Neuronal stem cell (in vitro differentiated cells): ENCODE measurements around the gene COMMD7.
"Not testable (repeated sequence)": the region's sequence is repeated elsewhere in the genome, so short reads cannot be mapped to it uniquely, and the experiment has no call there.

Experiments used
- DNase-seq: peaks from one replicate; pipeline ENCODE4 v3.0.0-alpha.2; 2013; ENCODE audit warnings: low spot score
- H2AFZ ChIP-seq: one replicate; pipeline ENCODE4 v1.6.1; 2013; ENCODE audit warnings: mild to moderate bottlenecking, low read length, inconsistent platforms
- H2AK5ac ChIP-seq: 2 replicates; pipeline ENCODE4 v1.6.1; 2013; ENCODE audit warnings: low read depth, mild to moderate bottlenecking, inconsistent platforms, low read length, moderate library complexity, mixed read lengths
- H2BK120ac ChIP-seq: 2 replicates; pipeline ENCODE4 v1.6.1; 2013; ENCODE audit warnings: low read depth, mild to moderate bottlenecking, inconsistent platforms, low read length, moderate library complexity, mixed read lengths
- H2BK12ac ChIP-seq: one replicate; pipeline ENCODE4 v1.6.1; 2013; ENCODE audit warnings: low read length, inconsistent platforms
- H2BK15ac ChIP-seq: 2 replicates; pipeline ENCODE4 v1.6.1; 2013; ENCODE audit warnings: mild to moderate bottlenecking, low read length, inconsistent platforms, mixed read lengths
- H2BK5ac ChIP-seq: one replicate; pipeline ENCODE4 v1.6.1; 2013; ENCODE audit warnings: inconsistent platforms, mild to moderate bottlenecking, low read length, moderate library complexity
- H3K14ac ChIP-seq: one replicate; pipeline ENCODE4 v1.6.1; 2013; ENCODE audit warnings: low read length, inconsistent platforms
- H3K18ac ChIP-seq: 2 replicates; pipeline ENCODE4 v1.6.1; 2013; ENCODE audit warnings: low read length, inconsistent platforms
- H3K23ac ChIP-seq: 2 replicates; pipeline ENCODE4 v1.6.1; 2013; ENCODE audit warnings: low read depth, mild to moderate bottlenecking, mixed read lengths, low read length, inconsistent platforms; ENCODE audit not compliant: poor library complexity
- H3K27ac ChIP-seq: replicated peaks from 3 replicates; pipeline ENCODE4 v1.5.1; 2013; ENCODE audit warnings: low read length, inconsistent platforms
- H3K27me3 ChIP-seq, 3 experiments: 2 replicates each; pipeline ENCODE4 v1.6.1; 2013; ENCODE audit warnings: low read length in 3 of 3, mild to moderate bottlenecking in 2 of 3, inconsistent platforms in 1 of 3, low read depth in 1 of 3, mixed read lengths in 1 of 3, moderate library complexity in 1 of 3; ENCODE audit not compliant: control insufficient read depth in 3 of 3, insufficient read depth in 3 of 3
- H3K36me3 ChIP-seq, 2 donors: replicated peaks in 1 of 2; 2 replicates each; pipeline ENCODE4 v1.6.1; 2013; ENCODE audit warnings: low read length in 2 of 2; ENCODE audit not compliant: control insufficient read depth in 2 of 2, insufficient read depth in 2 of 2
- H3K4ac ChIP-seq: 2 replicates; pipeline ENCODE4 v1.6.1; 2013; ENCODE audit warnings: inconsistent platforms, mild to moderate bottlenecking, low read length, moderate library complexity
- H3K4me1 ChIP-seq, 2 donors: 1 replicate in 1 of 2; 2 replicates in 1 of 2; pipeline ENCODE4 v1.6.1; 2013; ENCODE audit warnings: low read length in 2 of 2, low read depth in 1 of 2; ENCODE audit not compliant: control insufficient read depth in 2 of 2, insufficient read depth in 1 of 2
- H3K4me2 ChIP-seq: one replicate; pipeline ENCODE4 v1.6.1; 2013; ENCODE audit warnings: mild to moderate bottlenecking, low read length, inconsistent platforms; ENCODE audit not compliant: insufficient read depth, poor library complexity, severe bottlenecking
- H3K4me3 ChIP-seq, 2 donors: 2 replicates each; pipeline ENCODE4 v1.5.1; 2013; ENCODE audit warnings: low read length in 2 of 2, mild to moderate bottlenecking in 2 of 2, inconsistent platforms in 1 of 2, moderate library complexity in 1 of 2
- H3K79me1 ChIP-seq: one replicate; pipeline ENCODE4 v1.6.1; 2013; ENCODE audit warnings: low read depth, mild to moderate bottlenecking, inconsistent platforms, low read length, moderate library complexity
- H3K9ac ChIP-seq: one replicate; pipeline ENCODE4 v1.6.1; 2013; ENCODE audit warnings: mild to moderate bottlenecking, low read depth, low read length, inconsistent platforms; ENCODE audit not compliant: poor library complexity
- H3K9me3 ChIP-seq, 2 donors: replicated peaks in 1 of 2; 2 replicates each; pipeline versions ENCODE3 to v1.6.1; 2013; ENCODE audit warnings: low read length in 2 of 2, mild to moderate bottlenecking in 2 of 2, inconsistent platforms in 1 of 2, low read depth in 1 of 2, mixed read lengths in 1 of 2, moderate library complexity in 1 of 2; ENCODE audit not compliant: control insufficient read depth in 2 of 2, insufficient read depth in 1 of 2
- H4K8ac ChIP-seq: one replicate; pipeline ENCODE4 v1.6.1; 2013; ENCODE audit warnings: low read depth, mild to moderate bottlenecking, inconsistent platforms, low read length, moderate library complexity
- H4K91ac ChIP-seq: one replicate; pipeline ENCODE4 v1.6.1; 2013; ENCODE audit warnings: low read length, low read depth, mild to moderate bottlenecking, inconsistent platforms; ENCODE audit not compliant: poor library complexity
- WGBS, 2 donors: extraction: QIAGEN DNeasy Blood & Tissue Kit; methylation state at CpG; one replicate each; pipeline ENCODE4 v1.1.7; 2013; ENCODE audit warnings: missing lambda C conversion rate in 2 of 2, mixed read lengths in 1 of 2; ENCODE audit not compliant: insufficient read length in 2 of 2, insufficient replicate concordance in 1 of 2; ENCODE audit errors: extremely low coverage in 2 of 2; 5-methylcytosine and 5-hydroxymethylcytosine counted together

COMMD7 gene

GRCh38 chr20:32773223-32773622 lies 30.0 kb upstream of the COMMD7 start:
- no peaks in the 10 kb centered on the region for H3K9me3 ChIP-seq
- H4K8ac ChIP-seq = no peak overlapping the region
- no peak overlapping the region for H2AFZ ChIP-seq
- H2AK5ac ChIP-seq = no peak overlapping the region
- no peak overlapping the region for H3K4ac ChIP-seq
- no peaks in the 10 kb centered on the region for H3K27me3 ChIP-seq
- H3K9ac ChIP-seq = no peak overlapping the region
- no peak for DNase-seq
- H2BK12ac ChIP-seq = no peak overlapping the region
- H2BK120ac ChIP-seq = no peak overlapping the region
- H2BK15ac ChIP-seq = no peak overlapping the region
- H3K36me3 ChIP-seq = peaks cover 4 to 5% of the 10 kb centered on the region in 2 donors
- H3K4me1 ChIP-seq = peaks cover 11 to 15% of the 10 kb centered on the region in 2 donors
- H3K27ac ChIP-seq = no peak overlapping the region
- H3K23ac ChIP-seq = no peak overlapping the region
- peaks cover 5% of the 10 kb centered on the region for H3K79me1 ChIP-seq
- no peak overlapping the region for H3K4me3 ChIP-seq
- no peak overlapping the region for H2BK5ac ChIP-seq
- H3K18ac ChIP-seq = no peak overlapping the region
- H4K91ac ChIP-seq = no peak overlapping the region
- H3K14ac ChIP-seq = no peak overlapping the region
- H3K4me2 ChIP-seq = no peak overlapping the region
- WGBS, 2 donors = no CpG with 5 or more reads among the region's 2 CpGs

DNA sequence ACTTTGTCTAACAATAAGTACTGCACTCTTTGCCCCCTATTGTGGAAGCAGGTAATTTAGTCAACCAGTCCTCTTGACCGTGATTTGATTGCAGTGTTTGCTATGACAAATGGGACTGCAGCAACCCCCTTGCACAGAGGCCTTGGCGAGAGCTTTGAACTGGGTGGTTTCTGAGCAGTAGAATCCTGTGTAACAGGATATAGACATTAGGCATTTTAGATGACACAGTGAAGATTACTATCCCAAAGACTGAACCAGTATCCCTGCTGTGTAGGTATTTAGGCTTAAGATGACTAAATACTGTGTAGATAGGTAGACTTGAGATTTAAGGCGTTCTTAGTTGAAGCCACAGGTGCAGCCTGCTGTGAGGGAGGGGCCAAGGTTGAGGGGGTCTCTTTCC lies 28.8 kb upstream of the COMMD7 start:
- no peak overlapping the region for H2BK5ac ChIP-seq
- DNase-seq = no peak
- H3K36me3 ChIP-seq = peaks cover 4 to 5% of the 10 kb centered on the region in 2 donors
- no peaks in the 10 kb centered on the region for H3K9me3 ChIP-seq
- no peak overlapping the region for H3K4me2 ChIP-seq
- no peak overlapping the region for H3K23ac ChIP-seq
- H3K27ac ChIP-seq = no peak overlapping the region
- H4K91ac ChIP-seq = no peak overlapping the region
- peak overlapping the region; percentile 67 for H3K14ac ChIP-seq
- H2AFZ ChIP-seq = no peak overlapping the region
- WGBS, 2 donors = no CpG with 5 or more reads among the region's 3 CpGs
- no peak overlapping the region for H2BK120ac ChIP-seq
- H3K9ac ChIP-seq = no peak overlapping the region
- no peak overlapping the region for H2BK12ac ChIP-seq
- no peak overlapping the region for H3K4me3 ChIP-seq
- no peaks in the 10 kb centered on the region for H3K27me3 ChIP-seq
- peaks cover 3 to 12% of the 10 kb centered on the region in 2 donors for H3K4me1 ChIP-seq
- no peak overlapping the region for H3K4ac ChIP-seq
- no peak overlapping the region for H4K8ac ChIP-seq
- H2BK15ac ChIP-seq = no peak overlapping the region
- no peak overlapping the region for H2AK5ac ChIP-seq
- peaks cover 10% of the 10 kb centered on the region for H3K79me1 ChIP-seq
- H3K18ac ChIP-seq = no peak overlapping the region

- H2BK5ac ChIP-seq = no peak overlapping the region
- no CpG with 5 or more reads among the region's 9 CpGs for WGBS, 2 donors
- H3K36me3 ChIP-seq = peaks cover 4 to 5% of the 10 kb centered on the region in 2 donors
- no peaks in the 10 kb centered on the region for H3K27me3 ChIP-seq
- no peak overlapping the region for H3K4ac ChIP-seq
- no peak overlapping the region for H2BK15ac ChIP-seq
- H3K18ac ChIP-seq = peak overlapping the region; percentile 49
- H3K4me1 ChIP-seq = peaks cover 8 to 17% of the 10 kb centered on the region in 2 donors
- H3K9ac ChIP-seq = peak overlapping the region; percentile 47
- no peak overlapping the region for H2AFZ ChIP-seq
- no peak overlapping the region for H4K91ac ChIP-seq
- peaks cover 10% of the 10 kb centered on the region for H3K79me1 ChIP-seq
- H3K4me3 ChIP-seq = peak overlapping the region in 1 of 2 donors; percentile 48
- DNase-seq = no peak
- H2BK12ac ChIP-seq = no peak overlapping the region
- H3K9me3 ChIP-seq = no peaks in the 10 kb centered on the region
- H3K4me2 ChIP-seq = no peak overlapping the region
- no peak overlapping the region for H3K14ac ChIP-seq
- H3K23ac ChIP-seq = peak overlapping the region; percentile 34
- no peak overlapping the region for H2AK5ac ChIP-seq
- no peak overlapping the region for H3K27ac ChIP-seq
- H2BK120ac ChIP-seq = no peak overlapping the region
- H4K8ac ChIP-seq = no peak overlapping the region
Measured at GRCh38 chr20:32767418-32768198, 24.3 kb upstream of the COMMD7 start.

DNA sequence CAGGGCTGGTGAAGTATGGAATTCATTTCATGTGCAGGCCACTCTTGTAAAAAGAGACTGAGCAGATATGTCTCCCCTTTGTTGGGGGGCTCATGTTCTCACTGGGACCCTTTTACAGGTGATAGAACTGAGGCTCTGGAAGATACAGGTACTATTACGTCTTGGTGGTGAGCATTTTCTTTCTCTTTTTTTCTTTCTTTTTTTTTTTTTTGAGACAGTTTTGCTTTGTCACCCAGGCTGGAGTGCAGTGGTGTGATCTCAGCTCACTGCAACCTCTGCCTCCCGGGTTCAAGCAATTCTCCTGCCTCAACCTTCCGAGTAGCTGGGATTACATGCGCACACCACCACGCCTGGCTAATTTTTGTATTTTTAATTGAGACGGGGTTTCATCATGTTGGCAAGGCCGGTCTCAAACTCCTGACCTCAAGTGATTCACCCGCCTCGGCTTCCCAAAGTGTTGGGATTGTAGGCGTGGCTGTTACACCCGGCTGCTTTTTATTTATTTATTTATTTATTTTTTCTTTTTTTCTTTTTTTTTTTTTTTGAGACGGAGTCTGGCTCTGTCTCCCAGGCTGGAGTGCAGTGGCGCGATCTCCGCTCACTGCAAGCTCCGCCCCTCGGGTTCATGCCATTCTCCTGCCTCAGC lies 22.1 kb upstream of the COMMD7 start:
- H2BK5ac ChIP-seq, H3K4me3 ChIP-seq, H3K79me1 ChIP-seq, H4K91ac ChIP-seq, H3K4me2 ChIP-seq, H3K23ac ChIP-seq, H2AK5ac ChIP-seq, H3K14ac ChIP-seq, H2BK12ac ChIP-seq, H3K4ac ChIP-seq, H3K9ac ChIP-seq, H2BK120ac ChIP-seq, H3K9me3 ChIP-seq, H3K27ac ChIP-seq, H2BK15ac ChIP-seq, H3K18ac ChIP-seq, H3K36me3 ChIP-seq, DNase-seq, H3K27me3 ChIP-seq, H4K8ac ChIP-seq: not testable (repeated sequence)
- WGBS, 2 donors = no CpG with 5 or more reads among the region's 17 CpGs
- Histone ChIP-seq H3K4me1 (peaks cover 17 to 24% of the 10 kb centered on the region in 2 donors), H2AFZ (peak overlapping the region; percentile 65)
